B cell (primary cell): Measurements from ENCODE around the gene KYAT1.

Source experiments
- EZH2 ChIP-seq: IDR thresholded peaks from 2 replicates; pipeline ENCODE4 v1.6.1; 2012; ENCODE audit warnings: borderline replicate concordance, low read depth, mild to moderate bottlenecking, moderate library complexity, low read length; ENCODE audit not compliant: insufficient read depth, poor library complexity, severe bottlenecking
- TF ChIP-seq, protein P1 (sequence below): fragments of 200-600 bp; IDR thresholded peaks from one replicate; pipeline ENCODE4 v1.8.0; 2022; ENCODE audit warnings: antibody characterized with exemption, mild to moderate bottlenecking

DNA sequence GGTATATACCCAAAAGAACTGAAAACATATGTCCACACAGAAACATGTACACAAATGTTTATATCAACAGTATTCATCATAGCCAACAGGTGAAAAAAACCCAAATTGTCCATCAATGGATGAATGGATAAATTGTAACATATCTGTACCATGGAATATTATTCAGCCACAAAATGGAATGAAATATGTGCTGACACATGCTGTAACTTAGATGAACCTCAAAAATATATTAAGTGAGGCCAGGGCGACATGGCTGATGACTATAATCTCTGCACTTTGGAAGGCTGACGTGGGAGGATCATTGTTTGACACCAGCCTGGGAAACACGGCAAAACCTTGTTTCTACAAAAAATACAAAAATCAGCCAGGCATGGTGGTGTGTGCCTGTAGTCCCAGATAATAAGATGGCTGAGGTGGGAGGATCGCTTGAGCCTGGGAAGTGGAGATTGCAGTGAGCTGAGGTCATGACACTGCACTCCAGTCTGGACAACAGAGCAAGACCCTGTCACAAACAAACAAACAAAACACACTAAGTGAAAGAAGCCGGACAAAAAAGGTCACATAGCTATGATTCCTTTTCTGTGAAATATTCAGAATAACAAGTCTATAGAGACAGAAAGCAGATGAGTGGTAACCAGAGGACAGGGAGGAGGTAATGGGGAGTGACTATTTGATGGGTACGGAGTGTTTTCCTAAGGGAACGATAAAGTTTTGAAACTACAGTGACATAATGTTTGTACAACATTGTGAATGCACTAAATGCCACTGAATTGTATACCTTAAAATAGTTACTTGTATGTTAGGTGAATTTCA lies 11.4 kb downstream of the KYAT1 start:
- TF ChIP-seq, protein P1, sequence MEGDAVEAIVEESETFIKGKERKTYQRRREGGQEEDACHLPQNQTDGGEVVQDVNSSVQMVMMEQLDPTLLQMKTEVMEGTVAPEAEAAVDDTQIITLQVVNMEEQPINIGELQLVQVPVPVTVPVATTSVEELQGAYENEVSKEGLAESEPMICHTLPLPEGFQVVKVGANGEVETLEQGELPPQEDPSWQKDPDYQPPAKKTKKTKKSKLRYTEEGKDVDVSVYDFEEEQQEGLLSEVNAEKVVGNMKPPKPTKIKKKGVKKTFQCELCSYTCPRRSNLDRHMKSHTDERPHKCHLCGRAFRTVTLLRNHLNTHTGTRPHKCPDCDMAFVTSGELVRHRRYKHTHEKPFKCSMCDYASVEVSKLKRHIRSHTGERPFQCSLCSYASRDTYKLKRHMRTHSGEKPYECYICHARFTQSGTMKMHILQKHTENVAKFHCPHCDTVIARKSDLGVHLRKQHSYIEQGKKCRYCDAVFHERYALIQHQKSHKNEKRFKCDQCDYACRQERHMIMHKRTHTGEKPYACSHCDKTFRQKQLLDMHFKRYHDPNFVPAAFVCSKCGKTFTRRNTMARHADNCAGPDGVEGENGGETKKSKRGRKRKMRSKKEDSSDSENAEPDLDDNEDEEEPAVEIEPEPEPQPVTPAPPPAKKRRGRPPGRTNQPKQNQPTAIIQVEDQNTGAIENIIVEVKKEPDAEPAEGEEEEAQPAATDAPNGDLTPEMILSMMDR: no peak
- TF ChIP-seq EZH2: no peak
